Tibial artery (tissue), 4 donors: ENCODE measurements around the gene SLC43A2.

Experiments
- DNase-seq, 2 donors: peaks; one replicate each; pipeline ENCODE4 v3.0.0-alpha.2; 2019
- H3K27ac ChIP-seq, 2 donors: fragments of 200-600 bp; sonication (generic) in 1 of 2; 1 replicate in 1 of 2; 2 replicates in 1 of 2; pipeline ENCODE4 v1.5.1; 2018 to 2019; ENCODE audit warnings: mild to moderate bottlenecking in 1 of 2
- H3K27me3 ChIP-seq, 2 donors: fragments of 200-600 bp; sonication (generic) in 1 of 2; one replicate each; pipeline versions ENCODE4 v1.5.1 to v1.6.0; 2016 to 2019
- H3K36me3 ChIP-seq, 3 donors: fragments of 200-600 bp; sonication (generic) in 2 of 3; one replicate each; pipeline ENCODE4 v1.5.1; 2016 to 2019; ENCODE audit warnings: mild to moderate bottlenecking in 2 of 3
- H3K4me1 ChIP-seq, 4 donors: fragments of 200-600 bp; sonication (generic) in 2 of 4; 1 replicate in 3 of 4; 2 replicates in 1 of 4; pipeline ENCODE4 v1.5.1; 2016 to 2019
- H3K4me3 ChIP-seq, 2 donors: fragments of 200-600 bp; sonication (generic) in 1 of 2; 1 replicate in 1 of 2; 2 replicates in 1 of 2; pipeline ENCODE4 v1.5.1; 2018 to 2019; ENCODE audit warnings: mild to moderate bottlenecking in 2 of 2
- H3K9me3 ChIP-seq, 3 donors: fragments of 200-600 bp; sonication (generic) in 1 of 3; one replicate each; pipeline ENCODE4 v1.5.1; 2016 to 2019
- intact Hi-C: fragments of 100-400 bp; cut with DNase I; formaldehyde crosslinking; loops from one replicate; pipeline ENCODE4 v1.15.0; 2023; ENCODE audit warnings: low total_unique reads
- TF ChIP-seq, protein P1 (sequence below), 2 experiments: fragments of 200-600 bp in 1 of 2; fragments of 450-650 bp in 1 of 2; IDR thresholded peaks; one replicate each; pipeline ENCODE4 v1.5.1; 2017 to 2019; ENCODE audit warnings: antibody characterized with exemption in 2 of 2, mild to moderate bottlenecking in 1 of 2, moderate library complexity in 1 of 2

SLC43A2 gene

DNA sequence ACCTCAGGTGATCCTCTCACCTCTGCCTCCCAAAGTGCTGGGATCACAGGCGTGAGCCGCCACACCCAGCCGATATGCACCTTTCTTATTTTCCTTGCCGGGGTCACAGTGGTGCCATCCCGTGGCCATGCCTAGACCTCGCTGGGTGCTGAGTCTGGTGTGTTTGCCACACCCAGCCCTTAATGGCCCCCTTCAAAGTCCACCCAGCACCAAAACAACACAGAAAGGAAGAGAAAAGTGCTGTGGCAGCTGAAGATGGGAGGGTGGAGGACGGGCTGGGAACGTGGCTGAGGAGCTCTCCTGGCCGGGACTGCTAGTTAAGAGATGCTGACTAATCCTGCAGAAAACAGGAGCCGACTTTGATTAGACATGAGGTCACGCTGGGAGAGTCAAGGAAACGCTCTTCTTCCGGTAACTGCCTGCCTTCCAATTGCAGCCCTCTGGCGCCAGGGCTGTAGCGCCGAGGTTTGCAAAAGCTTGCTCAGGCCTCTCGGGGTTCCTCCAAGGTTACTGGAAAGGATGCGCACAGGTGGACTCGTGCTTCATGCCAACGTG is 10.9 kb downstream of the SLC43A2 start:
- peaks cover 0 to 40% (median 15%) of the 10 kb centered on the region in 3 donors for H3K36me3 ChIP-seq
- DNase-seq = peak in 1 of 2 donors; percentile 28

DNA sequence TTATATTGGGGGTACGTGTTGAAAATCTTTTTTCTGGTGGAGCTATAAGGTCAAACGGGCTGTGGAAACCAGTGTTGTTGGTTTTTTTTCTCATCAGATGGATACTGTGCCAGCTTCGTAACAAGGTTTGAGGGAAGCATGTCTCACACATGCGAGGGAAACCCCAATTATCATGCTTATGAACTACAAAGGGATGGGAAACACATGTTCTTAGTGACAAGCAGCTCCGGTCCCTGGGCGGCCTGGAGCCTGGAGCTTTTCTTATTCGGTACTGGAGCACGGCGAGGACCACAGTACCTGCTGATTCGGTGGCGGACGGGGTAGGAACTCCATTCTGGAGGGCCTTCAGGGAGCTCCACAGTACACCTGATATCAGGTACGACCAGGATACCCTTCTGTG is 12.5 kb downstream of the SLC43A2 start:
- TF ChIP-seq, protein P1, sequence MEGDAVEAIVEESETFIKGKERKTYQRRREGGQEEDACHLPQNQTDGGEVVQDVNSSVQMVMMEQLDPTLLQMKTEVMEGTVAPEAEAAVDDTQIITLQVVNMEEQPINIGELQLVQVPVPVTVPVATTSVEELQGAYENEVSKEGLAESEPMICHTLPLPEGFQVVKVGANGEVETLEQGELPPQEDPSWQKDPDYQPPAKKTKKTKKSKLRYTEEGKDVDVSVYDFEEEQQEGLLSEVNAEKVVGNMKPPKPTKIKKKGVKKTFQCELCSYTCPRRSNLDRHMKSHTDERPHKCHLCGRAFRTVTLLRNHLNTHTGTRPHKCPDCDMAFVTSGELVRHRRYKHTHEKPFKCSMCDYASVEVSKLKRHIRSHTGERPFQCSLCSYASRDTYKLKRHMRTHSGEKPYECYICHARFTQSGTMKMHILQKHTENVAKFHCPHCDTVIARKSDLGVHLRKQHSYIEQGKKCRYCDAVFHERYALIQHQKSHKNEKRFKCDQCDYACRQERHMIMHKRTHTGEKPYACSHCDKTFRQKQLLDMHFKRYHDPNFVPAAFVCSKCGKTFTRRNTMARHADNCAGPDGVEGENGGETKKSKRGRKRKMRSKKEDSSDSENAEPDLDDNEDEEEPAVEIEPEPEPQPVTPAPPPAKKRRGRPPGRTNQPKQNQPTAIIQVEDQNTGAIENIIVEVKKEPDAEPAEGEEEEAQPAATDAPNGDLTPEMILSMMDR (IDR thresholded peaks at IDR 0.05) = no peak
- Histone ChIP-seq H3K27ac (no peak overlapping the region), H3K4me3 (no peak overlapping the region), H3K36me3 (peaks cover 0 to 42% (median 17%) of the 10 kb centered on the region in 3 donors), H3K4me1 (peaks cover 0 to 5% (median 0%) of the 10 kb centered on the region in 4 donors), H3K9me3 (no peaks in the 10 kb centered on the region), H3K27me3 (no peaks in the 10 kb centered on the region)
- intact Hi-C loops = no loop called here
- no peak for DNase-seq

More for the DNA sequence above, 10.9 kb downstream of the SLC43A2 start:
- TF ChIP-seq, protein P1 (IDR thresholded peaks at IDR 0.05) = no peak
- Histone ChIP-seq H3K27me3 (no peaks in the 10 kb centered on the region), H3K9me3 (no peaks in the 10 kb centered on the region), H3K4me3 (no peak overlapping the region), H3K4me1 (peaks cover 0 to 6% (median 0%) of the 10 kb centered on the region in 4 donors), H3K27ac (no peak overlapping the region)
- intact Hi-C loops = no loop called here

DNA sequence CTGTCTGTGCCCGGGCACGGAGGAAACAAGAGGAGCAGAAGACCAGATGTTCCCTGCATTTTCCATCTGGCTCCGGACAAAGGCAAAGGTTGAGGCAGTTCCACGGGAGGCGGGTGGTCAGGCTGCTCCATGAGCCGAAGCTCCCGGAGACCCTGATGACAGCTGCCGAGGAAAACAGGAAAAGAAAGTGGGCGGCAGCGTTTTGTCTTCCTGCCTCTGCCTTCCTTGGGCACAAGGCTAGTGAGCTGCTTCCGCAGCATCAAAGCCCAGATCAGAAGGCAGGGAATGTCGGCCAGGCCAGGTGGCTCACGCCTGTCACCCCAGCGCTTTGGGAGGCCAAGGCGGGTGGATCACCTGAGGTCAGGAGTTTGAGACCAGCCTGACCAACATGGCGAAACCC is 16.2 kb downstream of the SLC43A2 start:
- H3K27ac ChIP-seq = no peak overlapping the region
- H3K27me3 ChIP-seq = no peaks in the 10 kb centered on the region
- H3K9me3 ChIP-seq = no peaks in the 10 kb centered on the region
- no peak overlapping the region for H3K4me3 ChIP-seq
- TF ChIP-seq, protein P1 (IDR thresholded peaks at IDR 0.05) = no peak
- no peaks in the 10 kb centered on the region for H3K4me1 ChIP-seq
- no peak for DNase-seq
- intact Hi-C loops = no loop called here
- peaks cover 0 to 32% (median 17%) of the 10 kb centered on the region in 3 donors for H3K36me3 ChIP-seq

DNA sequence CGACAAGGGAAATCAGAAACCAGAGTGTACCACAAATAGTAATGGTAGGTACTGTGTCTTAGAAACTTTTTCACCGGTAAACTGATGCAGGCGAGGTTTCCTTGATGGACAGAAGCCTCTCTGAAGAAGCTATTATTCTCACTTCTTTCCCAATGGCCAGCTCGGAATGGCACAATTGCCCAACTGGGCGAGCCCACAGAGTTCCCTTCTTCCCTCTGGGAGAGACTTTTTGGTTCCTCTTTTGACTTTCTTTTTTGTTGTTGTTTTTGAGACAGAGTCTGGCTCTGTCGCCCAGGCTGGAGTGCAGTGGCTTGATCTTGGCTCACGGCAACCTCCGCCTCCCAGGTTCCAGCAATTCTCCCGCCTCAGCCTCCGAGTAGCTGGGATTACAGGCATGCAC is 16.9 kb downstream of the SLC43A2 start:
- TF ChIP-seq, protein P1 (IDR thresholded peaks at IDR 0.05) = no peak
- H3K27me3 ChIP-seq = no peaks in the 10 kb centered on the region
- H3K27ac ChIP-seq = no peak overlapping the region
- H3K36me3 ChIP-seq = peaks cover 0 to 32% (median 17%) of the 10 kb centered on the region in 3 donors
- no peaks in the 10 kb centered on the region for H3K9me3 ChIP-seq
- intact Hi-C loops = no loop called here
- H3K4me1 ChIP-seq = no peaks in the 10 kb centered on the region
- no peak overlapping the region for H3K4me3 ChIP-seq
- DNase-seq = peak in 1 of 2 donors; percentile 56

DNA sequence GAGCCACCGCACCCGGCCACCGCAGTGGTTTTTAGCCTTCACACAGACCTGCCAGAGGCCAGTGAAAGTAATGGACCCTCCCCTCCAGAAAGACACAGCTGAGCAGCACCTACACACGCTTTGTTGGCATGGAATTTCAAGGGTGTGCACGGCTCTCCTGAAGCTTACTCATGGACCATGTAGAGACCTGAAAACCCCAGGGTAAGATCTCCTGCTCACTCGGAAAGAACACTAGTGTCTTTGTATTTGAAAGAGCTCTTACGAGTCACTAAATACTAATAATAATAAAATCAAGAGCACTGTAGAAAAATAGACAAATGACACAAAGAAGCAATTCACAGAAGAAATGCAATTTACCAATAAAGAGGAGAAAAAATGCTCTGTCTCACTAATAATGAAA is 20.0 kb downstream of the SLC43A2 start:
- Histone ChIP-seq H3K9me3 (no peaks in the 10 kb centered on the region), H3K4me1 (no peaks in the 10 kb centered on the region), H3K27me3 (no peaks in the 10 kb centered on the region), H3K36me3 (peaks cover 0 to 25% (median 8%) of the 10 kb centered on the region in 3 donors), H3K27ac (no peak overlapping the region), H3K4me3 (no peak overlapping the region)
- DNase-seq = no peak
- intact Hi-C loops = no loop called here
- TF ChIP-seq, protein P1 (IDR thresholded peaks at IDR 0.05) = no peak

DNA sequence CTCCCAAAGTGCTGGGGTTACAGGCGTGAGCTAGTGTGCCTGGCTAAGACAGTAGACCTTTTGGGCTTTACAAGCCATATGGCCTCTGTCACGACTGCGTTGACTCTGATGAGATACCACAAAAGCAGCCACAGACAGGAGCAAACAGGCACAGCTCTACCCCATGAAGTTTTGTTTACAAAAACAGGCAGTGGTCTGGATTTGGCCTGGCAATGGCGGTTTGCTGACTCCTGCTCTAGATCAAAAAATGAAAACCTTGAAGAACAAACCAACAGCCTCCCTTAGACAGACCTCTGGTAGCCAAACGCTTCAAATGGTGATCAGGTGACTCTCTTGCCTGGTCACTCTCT is 20.7 kb downstream of the SLC43A2 start:
- TF ChIP-seq, protein P1 (IDR thresholded peaks at IDR 0.05) = no peak
- no peak for DNase-seq
- no peaks in the 10 kb centered on the region for H3K27me3 ChIP-seq
- H3K4me3 ChIP-seq = no peak overlapping the region
- no peak overlapping the region for H3K27ac ChIP-seq
- H3K4me1 ChIP-seq = no peaks in the 10 kb centered on the region
- intact Hi-C loops = no loop called here
- H3K9me3 ChIP-seq = no peaks in the 10 kb centered on the region
- H3K36me3 ChIP-seq = peaks cover 0 to 20% (median 8%) of the 10 kb centered on the region in 3 donors
